Body of pancreas (tissue), 4 donors: ENCODE data around the gene WDR46.

ENCODE experiments used
- CTCF ChIP-seq, 7 experiments: fragments of 450-650 bp in 4 of 7; fragments of 200-600 bp in 3 of 7; sonication (generic) in 3 of 7; IDR thresholded peaks; one replicate each; pipeline ENCODE4 v1.5.1; 2016 to 2019; ENCODE audit warnings: antibody characterized with exemption in 7 of 7
- POLR2A ChIP-seq, 3 donors: fragments of 450-650 bp; IDR thresholded peaks; one replicate each; pipeline ENCODE4 v1.6.1; 2016; ENCODE audit warnings: antibody characterized with exemption in 3 of 3, mild to moderate bottlenecking in 2 of 3

GRCh38 chr6:33288141-33288920 lies 708 bp downstream of the WDR46 start:
- TF ChIP-seq POLR2A (IDR thresholded peaks at IDR 0.05) (no peak), CTCF (IDR thresholded peaks at IDR 0.05) (no peak)
